Measurements from ENCODE around the gene CCL27.

Gene CCL27

DNA sequence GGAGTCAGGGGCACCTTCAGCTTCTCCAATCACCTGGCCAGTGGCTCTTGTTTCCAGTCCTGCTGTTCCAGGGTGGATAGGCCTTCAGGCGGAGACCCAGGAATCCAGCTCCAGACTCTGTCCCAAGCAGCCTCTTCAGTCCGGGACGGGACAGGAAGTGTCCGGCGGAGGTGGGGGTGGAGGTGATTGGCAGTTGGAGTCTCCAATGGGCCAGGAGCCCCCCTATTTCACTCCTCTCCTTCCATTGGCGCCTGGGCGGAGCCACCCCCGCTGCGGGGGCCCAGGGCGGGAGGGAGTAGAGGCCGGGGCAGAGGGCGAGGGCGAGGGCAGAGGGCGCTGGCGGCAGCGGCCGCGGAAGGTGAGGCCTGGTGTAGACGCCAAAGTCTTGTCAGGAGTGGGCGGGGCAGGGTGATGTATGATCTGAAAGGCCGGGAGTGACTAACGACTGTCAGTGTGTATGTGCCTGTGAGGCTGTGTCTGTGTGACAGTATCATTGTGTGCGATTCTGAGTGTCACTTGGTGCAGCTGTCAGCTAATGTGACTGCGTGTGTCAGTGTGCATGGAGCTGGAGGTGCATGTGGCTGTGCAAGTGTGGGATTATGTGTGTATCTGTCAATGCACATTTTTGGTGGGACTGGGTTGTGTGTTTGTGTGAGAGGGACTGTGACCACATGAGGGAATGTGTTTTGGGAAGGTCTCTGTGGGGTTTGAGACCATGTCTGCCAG, 10.4 kb downstream of the CCL27 start, which contains the start of gene IL11RA:
IL11RA (plus strand) TSS at position 310 of the 726 bp plus-strand sequence. CDS start 3,033 bp downstream, outside the sequence.
- Histone ChIP-seq H3K4me3 (IDR thresholded peaks at IDR 0.05; ENCODE audit: insufficient read depth, low read depth, low read length) (no peak within 1 kb of the TSS), H3K4me1 (ENCODE audit: low read depth, poor library complexity, severe bottlenecking) (peaks cover 11% of the 10 kb centered on the region), H4K20me1 (ENCODE audit: insufficient read depth) (no peaks in the 10 kb centered on the region), H3K4me2 (no peak within 1 kb of the TSS), H3K79me2 (ENCODE audit: insufficient read depth, low read depth) (peaks cover 11% of the 10 kb centered on the region; the same call in 1 of the 2 replicates), H3K9ac (no peak within 1 kb of the TSS), H3K27ac (no peak within 1 kb of the TSS), H3K27me3 (ENCODE audit: insufficient read depth, low read depth) (no peaks in the 10 kb centered on the region), H3K36me3 (ENCODE audit: insufficient read depth) (no peaks in the 10 kb centered on the region), H2AFZ (ENCODE audit: low read depth) (no peak within 1 kb of the TSS)
- TF ChIP-seq, protein P1, sequence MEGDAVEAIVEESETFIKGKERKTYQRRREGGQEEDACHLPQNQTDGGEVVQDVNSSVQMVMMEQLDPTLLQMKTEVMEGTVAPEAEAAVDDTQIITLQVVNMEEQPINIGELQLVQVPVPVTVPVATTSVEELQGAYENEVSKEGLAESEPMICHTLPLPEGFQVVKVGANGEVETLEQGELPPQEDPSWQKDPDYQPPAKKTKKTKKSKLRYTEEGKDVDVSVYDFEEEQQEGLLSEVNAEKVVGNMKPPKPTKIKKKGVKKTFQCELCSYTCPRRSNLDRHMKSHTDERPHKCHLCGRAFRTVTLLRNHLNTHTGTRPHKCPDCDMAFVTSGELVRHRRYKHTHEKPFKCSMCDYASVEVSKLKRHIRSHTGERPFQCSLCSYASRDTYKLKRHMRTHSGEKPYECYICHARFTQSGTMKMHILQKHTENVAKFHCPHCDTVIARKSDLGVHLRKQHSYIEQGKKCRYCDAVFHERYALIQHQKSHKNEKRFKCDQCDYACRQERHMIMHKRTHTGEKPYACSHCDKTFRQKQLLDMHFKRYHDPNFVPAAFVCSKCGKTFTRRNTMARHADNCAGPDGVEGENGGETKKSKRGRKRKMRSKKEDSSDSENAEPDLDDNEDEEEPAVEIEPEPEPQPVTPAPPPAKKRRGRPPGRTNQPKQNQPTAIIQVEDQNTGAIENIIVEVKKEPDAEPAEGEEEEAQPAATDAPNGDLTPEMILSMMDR (conservative IDR thresholded peaks at IDR 0.05; ENCODE audit: low read depth, low read length) = no peak

- no peak overlapping the region for H2AFZ ChIP-seq (ENCODE audit: low read depth)
- H3K9ac ChIP-seq = no peak overlapping the region
- no peak overlapping the region for H3K27ac ChIP-seq
Measured at GRCh38 chr9:34651321-34651720, 11.1 kb downstream of the CCL27 start.

DNA sequence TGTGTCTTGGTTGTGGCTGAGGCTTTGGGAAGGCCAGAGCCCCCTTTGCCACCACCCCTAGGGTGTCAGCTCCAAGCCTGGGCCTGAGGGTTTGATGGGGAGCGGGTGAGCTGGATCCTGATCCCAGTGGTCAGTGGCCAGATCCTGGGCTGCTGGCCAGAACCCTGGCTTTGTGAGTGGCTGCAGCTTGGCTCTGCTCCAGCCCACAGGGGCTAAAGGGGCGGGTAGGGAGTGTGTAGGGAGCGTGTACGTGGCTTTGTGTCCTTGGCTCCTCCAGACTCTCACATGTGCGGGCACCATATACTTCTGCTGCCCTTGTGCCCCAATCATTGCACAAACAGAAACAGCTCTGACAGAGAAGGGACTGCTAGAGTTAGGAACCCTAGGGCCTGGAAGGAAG, 11.6 kb downstream of the CCL27 start:
- Histone ChIP-seq H3K27ac (no peak overlapping the region), H3K79me2 (ENCODE audit: insufficient read depth, low read depth) (peaks cover 11% of the 10 kb centered on the region; the same call in 1 of the 2 replicates)

More at GRCh38 chr9:34651321-34651720, 11.1 kb downstream of the CCL27 start:
- Histone ChIP-seq H3K36me3 (ENCODE audit: insufficient read depth) (no peaks in the 10 kb centered on the region), H3K4me1 (ENCODE audit: low read depth, poor library complexity, severe bottlenecking) (peaks cover 11% of the 10 kb centered on the region), H4K20me1 (ENCODE audit: insufficient read depth) (no peaks in the 10 kb centered on the region), H3K27me3 (ENCODE audit: insufficient read depth, low read depth) (no peaks in the 10 kb centered on the region), H3K4me2 (no peak overlapping the region), H3K79me2 (ENCODE audit: insufficient read depth, low read depth) (peaks cover 11% of the 10 kb centered on the region; the same call in 1 of the 2 replicates), H3K4me3 (IDR thresholded peaks at IDR 0.05; ENCODE audit: insufficient read depth, low read depth, low read length) (no peak overlapping the region)
- TF ChIP-seq, protein P1 (conservative IDR thresholded peaks at IDR 0.05; ENCODE audit: low read depth, low read length) = no peak

GRCh38 chr9:34648673-34649072, 13.8 kb downstream of the CCL27 start:
- Histone ChIP-seq H3K9ac (no peak overlapping the region), H3K79me2 (ENCODE audit: insufficient read depth, low read depth) (peaks cover 11% of the 10 kb centered on the region; the same call in 1 of the 2 replicates), H3K27ac (no peak overlapping the region), H3K4me2 (no peak overlapping the region), H3K4me1 (ENCODE audit: low read depth, poor library complexity, severe bottlenecking) (peaks cover 31% of the 10 kb centered on the region), H3K36me3 (ENCODE audit: insufficient read depth) (no peaks in the 10 kb centered on the region), H4K20me1 (ENCODE audit: insufficient read depth) (no peaks in the 10 kb centered on the region), H3K27me3 (ENCODE audit: insufficient read depth, low read depth) (no peaks in the 10 kb centered on the region), H3K4me3 (IDR thresholded peaks at IDR 0.05; ENCODE audit: insufficient read depth, low read depth, low read length) (no peak overlapping the region), H2AFZ (ENCODE audit: low read depth) (no peak overlapping the region)
- TF ChIP-seq, protein P1 (conservative IDR thresholded peaks at IDR 0.05; ENCODE audit: low read depth, low read length) = no peak

More for the DNA sequence above, 11.6 kb downstream of the CCL27 start:
- H3K4me3 ChIP-seq (IDR thresholded peaks at IDR 0.05; ENCODE audit: insufficient read depth, low read depth, low read length) = no peak overlapping the region
- no peaks in the 10 kb centered on the region for H3K27me3 ChIP-seq (ENCODE audit: insufficient read depth, low read depth)
- no peak overlapping the region for H3K4me2 ChIP-seq
- H3K9ac ChIP-seq = no peak overlapping the region
- no peaks in the 10 kb centered on the region for H4K20me1 ChIP-seq (ENCODE audit: insufficient read depth)
- peaks cover 16% of the 10 kb centered on the region for H3K4me1 ChIP-seq (ENCODE audit: low read depth, poor library complexity, severe bottlenecking)
- TF ChIP-seq, protein P1 (conservative IDR thresholded peaks at IDR 0.05; ENCODE audit: low read depth, low read length) = no peak
- no peak overlapping the region for H2AFZ ChIP-seq (ENCODE audit: low read depth)
- no peaks in the 10 kb centered on the region for H3K36me3 ChIP-seq (ENCODE audit: insufficient read depth)
